Tibial nerve (tissue), 4 donors: ENCODE data around the gene FGGY.

ENCODE experiments used
- CTCF ChIP-seq, 5 experiments: fragments of 200-600 bp in 3 of 5; fragments of 450-650 bp in 2 of 5; sonication (generic) in 3 of 5; IDR thresholded peaks; one replicate each; pipeline ENCODE4 v1.5.1; 2016 to 2019; ENCODE audit warnings: antibody characterized with exemption in 5 of 5, mild to moderate bottlenecking in 3 of 5, moderate library complexity in 2 of 5
- EP300 ChIP-seq, 2 donors: sonication (generic); formaldehyde crosslinking; IDR thresholded peaks; one replicate each; pipeline ENCODE4 v1.6.1; 2017; ENCODE audit warnings: antibody characterized with exemption in 2 of 2, mild to moderate bottlenecking in 1 of 2
- POLR2A ChIP-seq, 2 donors: fragments of 450-650 bp; IDR thresholded peaks; one replicate each; pipeline ENCODE4 v1.6.1; 2017; ENCODE audit warnings: antibody characterized with exemption in 2 of 2, mild to moderate bottlenecking in 2 of 2, moderate library complexity in 2 of 2

- TF ChIP-seq CTCF (IDR thresholded peaks at IDR 0.05) (no peak), POLR2A (IDR thresholded peaks at IDR 0.05) (no peak), EP300 (IDR thresholded peaks at IDR 0.05) (no peak)
Measured at GRCh38 chr1:59523745-59524450, 227.0 kb downstream of the FGGY start.
